Left ventricle myocardium inferior (tissue), 1 donor: ENCODE measurements around the gene CS. TPM values are rescaled to one million over a fixed set of nuclear protein-coding genes. Genes with fewer than 3 reads are reported as not detected.
A peak's percentile ranks its signal among the peaks of the same experiment; 100 is the strongest.
"Not testable (repeated sequence)": the region's sequence is repeated elsewhere in the genome, so short reads cannot be mapped to it uniquely, and the experiment has no call there.

ENCODE experiments used
- DNase-seq: peaks from one replicate; pipeline ENCODE4 v3.0.0-alpha.2; 2020
- H3K27ac ChIP-seq: fragments of 200-600 bp; replicated peaks from 2 replicates; pipeline ENCODE4 v1.8.0; 2021
- H3K27me3 ChIP-seq: fragments of 200-600 bp; 2 replicates; pipeline ENCODE4 v1.8.0; 2021; ENCODE audit warnings: low read depth
- H3K36me3 ChIP-seq: fragments of 200-600 bp; 2 replicates; pipeline ENCODE4 v1.8.0; 2021
- H3K4me1 ChIP-seq: fragments of 200-600 bp; 2 replicates; pipeline ENCODE4 v1.8.0; 2021
- H3K4me3 ChIP-seq: fragments of 200-600 bp; 2 replicates; pipeline ENCODE4 v1.8.0; 2021; ENCODE audit warnings: mild to moderate bottlenecking, moderate library complexity
- H3K9me3 ChIP-seq: fragments of 200-600 bp; replicated peaks from 2 replicates; pipeline ENCODE4 v1.8.0; 2021
- intact Hi-C: fragments of 100-400 bp; cut with micrococcal nuclease; formaldehyde crosslinking; loops from one replicate; pipeline ENCODE4 v1.11.0; 2022
- total RNA-seq: library from RNA; stranded (reverse); fragmentation: NEBNext Ultra II Directional; extraction: Animal tissue kit (Norgen Biotek cat#: 25700); gene quantifications from one replicate; pipeline ENCODE4 v1.2.1, GENCODE V29; 2021
- TF ChIP-seq, protein P1 (sequence below): fragments of 200-600 bp; IDR thresholded peaks from 2 replicates; pipeline ENCODE4 v1.8.0; 2021; ENCODE audit warnings: antibody characterized with exemption, mild to moderate bottlenecking, borderline replicate concordance
- donor health status: DM: no; HTN: yes; CAD: no; lungs with severe emphysema.

The CS gene
- total RNA-seq, 1 donor from 2014 or later: 780 TPM

DNA sequence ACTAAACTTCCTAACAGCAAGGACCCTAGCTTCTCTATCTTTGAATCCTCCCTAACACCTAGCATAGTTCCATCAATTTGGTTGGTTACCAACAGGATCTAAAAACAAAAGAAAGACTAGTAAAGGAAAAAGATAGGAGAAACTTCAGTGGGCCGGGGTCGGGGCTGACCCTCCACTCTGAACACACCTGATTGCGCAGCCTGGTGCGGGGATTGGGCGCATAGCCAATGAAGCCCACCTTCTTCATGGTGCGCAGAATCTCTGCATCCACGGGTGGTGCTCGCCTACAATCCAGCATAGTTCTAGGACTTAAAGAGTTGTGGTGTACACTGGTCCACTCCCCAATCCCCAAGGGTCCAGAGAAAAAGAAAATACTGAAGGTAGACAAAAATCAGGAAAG, 26.0 kb upstream of the CS start:
- intact Hi-C loops: no loop called here
- Histone ChIP-seq H3K4me3 (no peak overlapping the region), H3K4me1 (peaks cover 9% of the 10 kb centered on the region), H3K9me3 (no peaks in the 10 kb centered on the region), H3K27me3 (no peaks in the 10 kb centered on the region), H3K36me3 (peaks cover 77% of the 10 kb centered on the region), H3K27ac (no peak overlapping the region)
- TF ChIP-seq, protein P1, sequence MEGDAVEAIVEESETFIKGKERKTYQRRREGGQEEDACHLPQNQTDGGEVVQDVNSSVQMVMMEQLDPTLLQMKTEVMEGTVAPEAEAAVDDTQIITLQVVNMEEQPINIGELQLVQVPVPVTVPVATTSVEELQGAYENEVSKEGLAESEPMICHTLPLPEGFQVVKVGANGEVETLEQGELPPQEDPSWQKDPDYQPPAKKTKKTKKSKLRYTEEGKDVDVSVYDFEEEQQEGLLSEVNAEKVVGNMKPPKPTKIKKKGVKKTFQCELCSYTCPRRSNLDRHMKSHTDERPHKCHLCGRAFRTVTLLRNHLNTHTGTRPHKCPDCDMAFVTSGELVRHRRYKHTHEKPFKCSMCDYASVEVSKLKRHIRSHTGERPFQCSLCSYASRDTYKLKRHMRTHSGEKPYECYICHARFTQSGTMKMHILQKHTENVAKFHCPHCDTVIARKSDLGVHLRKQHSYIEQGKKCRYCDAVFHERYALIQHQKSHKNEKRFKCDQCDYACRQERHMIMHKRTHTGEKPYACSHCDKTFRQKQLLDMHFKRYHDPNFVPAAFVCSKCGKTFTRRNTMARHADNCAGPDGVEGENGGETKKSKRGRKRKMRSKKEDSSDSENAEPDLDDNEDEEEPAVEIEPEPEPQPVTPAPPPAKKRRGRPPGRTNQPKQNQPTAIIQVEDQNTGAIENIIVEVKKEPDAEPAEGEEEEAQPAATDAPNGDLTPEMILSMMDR: no peak
- no peak for DNase-seq

DNA sequence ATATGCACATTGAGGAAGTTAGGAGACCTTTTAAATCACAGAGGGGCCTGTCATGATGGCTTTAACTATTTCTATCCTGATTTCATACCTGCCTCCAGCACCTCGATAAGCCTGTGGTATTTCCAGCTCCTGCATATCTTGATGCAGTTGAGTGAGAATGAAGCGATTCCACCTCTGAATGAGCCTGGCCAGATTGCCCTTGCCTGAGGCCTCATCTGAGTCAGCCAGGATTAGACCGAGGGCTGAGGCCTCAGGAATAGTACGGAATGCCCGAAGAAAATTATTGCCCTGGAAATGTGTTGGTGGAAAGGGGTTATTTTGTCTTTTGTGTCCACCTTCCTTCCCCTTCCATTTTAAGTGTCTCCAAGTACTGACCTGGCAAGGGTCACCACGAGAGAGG, 24.1 kb upstream of the CS start:
- TF ChIP-seq, protein P1: no peak
- peaks cover 96% of the 10 kb centered on the region for H3K36me3 ChIP-seq
- H3K9me3 ChIP-seq: no peaks in the 10 kb centered on the region
- no peak for DNase-seq
- intact Hi-C loops: no loop called here
- no peak overlapping the region for H3K27ac ChIP-seq
- H3K27me3 ChIP-seq: no peaks in the 10 kb centered on the region
- peaks cover 9% of the 10 kb centered on the region for H3K4me1 ChIP-seq
- no peak overlapping the region for H3K4me3 ChIP-seq

DNA sequence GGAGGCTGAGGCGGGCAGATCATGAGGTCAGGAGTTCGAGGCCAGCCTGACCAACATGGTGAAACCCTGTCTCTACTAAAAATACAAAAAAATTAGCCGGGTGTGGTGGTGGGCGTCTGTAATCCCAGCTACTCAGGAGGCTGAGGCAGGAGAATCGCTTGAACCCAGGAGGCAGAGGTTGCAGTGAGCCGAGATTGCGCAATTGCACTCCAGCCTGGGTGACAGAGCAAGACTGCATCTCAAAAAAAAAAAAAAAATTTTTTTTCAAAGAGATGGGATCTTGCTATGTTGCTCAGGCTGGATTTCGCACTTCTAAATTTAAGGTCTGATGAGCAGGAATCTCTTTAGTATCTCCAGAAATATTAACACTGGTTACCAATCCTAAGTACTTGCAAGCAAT, 21.5 kb upstream of the CS start:
- H3K27ac ChIP-seq, intact Hi-C loops, H3K4me3 ChIP-seq, H3K27me3 ChIP-seq, DNase-seq, H3K4me1 ChIP-seq, H3K9me3 ChIP-seq: not testable (repeated sequence)
- peaks cover 90% of the 10 kb centered on the region for H3K36me3 ChIP-seq

DNA sequence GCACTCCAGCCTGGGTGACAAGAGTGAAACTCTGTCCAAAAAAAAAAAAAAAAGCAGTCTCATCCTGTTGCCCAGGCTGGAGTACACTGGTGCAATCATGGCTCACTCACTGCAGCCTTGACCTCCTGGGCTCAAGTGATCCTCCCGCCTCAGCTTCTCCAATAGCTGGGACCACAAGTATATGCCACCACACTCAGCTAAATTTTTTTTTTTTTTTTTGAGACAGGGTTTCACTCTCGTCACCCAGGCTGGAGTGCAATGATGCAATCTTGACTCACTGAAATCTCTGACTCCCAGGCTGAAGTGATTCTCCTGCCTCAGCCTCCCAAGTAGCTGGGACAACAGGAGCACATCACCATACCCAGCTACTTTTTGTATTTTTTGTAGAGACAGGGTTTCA, 20.9 kb upstream of the CS start:
- intact Hi-C loops: no loop called here
- no peak overlapping the region for H3K27ac ChIP-seq
- TF ChIP-seq, protein P1: no peak
- H3K4me3 ChIP-seq: no peak overlapping the region
- no peaks in the 10 kb centered on the region for H3K27me3 ChIP-seq
- no peak for DNase-seq
- no peaks in the 10 kb centered on the region for H3K9me3 ChIP-seq
- H3K36me3 ChIP-seq: peaks cover 84% of the 10 kb centered on the region
- H3K4me1 ChIP-seq: peaks cover 7% of the 10 kb centered on the region

DNA sequence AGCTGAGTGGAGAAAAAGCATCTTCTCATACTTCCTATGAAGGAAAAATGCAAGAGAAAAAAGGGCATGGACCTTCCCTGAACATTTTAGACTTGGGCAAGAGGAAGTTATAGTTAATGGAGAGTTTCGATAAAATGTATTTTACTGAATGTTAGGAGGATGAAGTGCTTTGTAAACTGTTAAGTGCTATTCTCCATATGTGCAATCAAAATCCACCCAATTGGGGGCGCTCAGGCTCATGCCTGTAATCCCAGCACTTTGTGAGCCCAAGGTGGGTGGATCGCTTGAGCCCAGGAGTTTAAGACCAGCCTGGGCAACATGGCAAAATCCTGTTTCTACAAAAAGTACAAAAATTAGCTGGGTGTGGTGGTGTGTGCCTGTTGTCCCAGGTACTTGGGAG, 17.5 kb upstream of the CS start:
- TF ChIP-seq, protein P1: no peak
- intact Hi-C loops: no loop called here
- peaks cover 66% of the 10 kb centered on the region for H3K36me3 ChIP-seq
- no peak for DNase-seq
- peaks cover 23% of the 10 kb centered on the region for H3K4me1 ChIP-seq
- no peaks in the 10 kb centered on the region for H3K27me3 ChIP-seq
- no peak overlapping the region for H3K4me3 ChIP-seq
- no peaks in the 10 kb centered on the region for H3K9me3 ChIP-seq
- H3K27ac ChIP-seq: no peak overlapping the region

DNA sequence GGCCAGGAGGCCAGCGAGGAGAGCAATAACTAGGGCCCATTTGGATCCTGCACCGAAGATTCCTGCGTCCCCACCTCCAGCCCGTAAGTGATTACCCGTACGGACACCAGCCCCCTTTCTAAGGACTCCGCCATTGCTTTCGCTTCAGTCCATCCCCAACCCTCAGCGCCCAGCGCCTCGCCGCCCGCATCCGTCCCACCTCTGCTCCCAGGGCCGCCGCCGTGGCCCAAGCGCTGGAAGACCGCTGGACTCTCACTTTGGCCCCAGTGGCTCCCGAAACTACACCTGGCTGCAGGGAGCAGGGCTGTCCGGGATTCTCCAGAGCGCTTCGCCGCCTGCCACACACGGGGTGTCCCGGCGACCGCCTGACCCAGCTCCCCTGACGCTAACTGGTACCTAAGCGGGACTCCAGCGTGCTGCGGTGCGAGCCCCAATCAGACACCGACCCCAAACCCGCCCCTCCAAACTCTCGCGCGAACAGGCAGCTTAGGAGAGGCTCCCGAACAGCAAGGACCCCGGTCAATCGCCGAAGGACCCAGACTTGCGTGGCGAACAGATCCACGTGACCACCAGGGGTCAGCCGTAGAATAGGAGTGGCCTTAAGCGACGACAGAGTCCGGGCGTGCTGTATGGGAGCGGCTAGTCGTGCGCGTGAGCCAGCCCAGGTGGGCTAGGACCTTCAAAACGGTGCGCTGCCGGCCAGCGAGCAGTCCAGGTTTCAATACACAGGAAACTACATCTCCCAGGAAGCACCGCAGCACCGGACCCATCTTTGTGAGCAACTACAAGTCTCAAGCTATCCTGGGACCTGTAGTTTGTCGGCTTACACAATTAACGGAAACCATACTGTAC, 15.7 kb upstream of the CS start, which contains the start of gene CNPY2:
Gene CNPY2 (minus strand): TSS at position 367 of the 852 bp plus-strand sequence. CDS start 771 bp downstream, outside the sequence.
- no peaks in the 10 kb centered on the region for H3K27me3 ChIP-seq
- intact Hi-C loops: no loop called here
- no peaks in the 10 kb centered on the region for H3K9me3 ChIP-seq
- TF ChIP-seq, protein P1: peak; percentile 27
- H3K27ac ChIP-seq: peak within 1 kb of the TSS; percentile 98
- peaks cover 59% of the 10 kb centered on the region for H3K36me3 ChIP-seq
- peak within 1 kb of the TSS; percentile 99 for H3K4me3 ChIP-seq
- H3K4me1 ChIP-seq: peaks cover 23% of the 10 kb centered on the region
- peak; percentile 96 for DNase-seq
